HG03575 (cell line): ENCODE data around the gene PCSK6.

ENCODE experiments used
- ATAC-seq: cut with Tn5 transposase; IDR thresholded peaks from one replicate; pipeline ENCODE4 v1.9.1; 2021; ENCODE audit not compliant: unreplicated experiment, insufficient number of reproducible peaks, low FRiP score; ENCODE audit errors: extremely low read depth

The PCSK6 gene

GRCh38 chr15:101314336-101315125, 175.0 kb downstream of the PCSK6 start:
- no peak for ATAC-seq

GRCh38 chr15:101313041-101313761, 176.3 kb downstream of the PCSK6 start:
- no peak for ATAC-seq

- ATAC-seq, result no peak
These were observed 179.0 kb downstream of the PCSK6 start for GRCh38 chr15:101310508-101310907.

- ATAC-seq, result no peak
These were observed 179.4 kb downstream of the PCSK6 start for GRCh38 chr15:101310161-101310480.

GRCh38 chr15:101309436-101310160, 179.9 kb downstream of the PCSK6 start:
- ATAC-seq, result no peak

DNA sequence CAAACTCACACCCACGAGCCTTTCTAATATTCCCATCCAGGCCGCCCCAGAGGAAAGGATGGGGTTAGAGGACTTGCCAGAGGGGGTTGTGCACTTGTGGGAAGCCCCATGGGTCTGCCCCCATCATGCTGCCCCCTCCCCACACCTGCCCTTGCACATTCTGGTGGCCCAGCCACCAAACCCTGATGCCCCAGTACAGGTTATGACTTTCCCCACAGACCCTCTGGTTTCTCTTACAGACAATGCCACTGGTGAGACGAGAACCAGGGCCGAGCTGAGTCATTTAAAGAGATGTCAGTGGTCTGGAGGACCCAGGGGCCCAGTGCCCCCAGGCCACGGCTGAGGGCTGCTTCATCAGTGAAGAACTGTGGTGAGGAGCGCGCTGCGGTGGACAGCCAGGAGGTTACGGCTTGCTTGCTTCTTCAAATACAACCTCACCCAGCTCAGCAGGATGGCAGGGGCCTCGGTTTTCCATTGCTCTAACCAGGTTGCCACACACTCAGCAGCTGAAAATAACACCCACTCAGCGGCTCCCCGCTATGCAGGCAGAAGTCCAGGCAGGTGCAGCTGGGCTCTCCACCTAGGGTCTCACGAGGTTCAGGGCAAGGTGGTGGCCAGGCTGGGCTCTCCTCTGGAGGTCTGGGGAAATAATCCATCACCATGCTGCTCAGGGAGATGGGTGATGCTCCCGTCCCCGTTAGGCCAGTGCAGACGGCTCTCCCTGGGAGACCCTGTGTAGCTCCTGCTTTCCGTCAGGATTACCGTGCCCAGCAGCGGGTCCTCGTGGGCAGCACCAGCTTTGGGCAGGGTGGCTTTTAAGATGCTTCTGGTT, 180.7 kb downstream of the PCSK6 start:
- ATAC-seq, result no peak

- ATAC-seq, result no peak
These were observed 181.5 kb downstream of the PCSK6 start for GRCh38 chr15:101307897-101308603.

- no peak for ATAC-seq
These were observed 182.2 kb downstream of the PCSK6 start for GRCh38 chr15:101307048-101307896.

- ATAC-seq, result no peak
These were observed 183.0 kb downstream of the PCSK6 start for GRCh38 chr15:101306341-101307047.

DNA sequence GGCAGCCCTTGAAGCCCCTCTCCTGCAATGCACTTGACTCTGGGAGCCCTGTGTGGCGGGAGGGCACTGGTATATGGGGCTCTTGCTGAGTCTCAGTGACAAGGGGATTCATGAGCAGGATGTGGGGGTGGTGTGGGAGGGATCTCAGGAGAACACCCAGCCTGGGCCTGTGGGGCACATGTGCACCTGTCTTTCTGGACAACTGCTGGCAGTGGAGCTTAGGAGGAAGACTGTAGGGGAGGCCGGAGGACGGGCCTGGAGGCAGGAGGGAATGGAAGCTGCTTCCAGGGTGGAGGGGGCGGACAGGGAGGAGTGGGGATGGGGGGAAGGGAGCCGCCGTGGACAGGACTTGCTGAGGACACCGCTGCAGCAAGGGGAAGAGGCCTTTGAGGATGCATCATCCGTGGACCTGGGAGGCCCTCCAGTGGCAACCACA, 183.7 kb downstream of the PCSK6 start:
- ATAC-seq, result no peak

GRCh38 chr15:101303408-101303807, 186.1 kb downstream of the PCSK6 start:
- ATAC-seq, result no peak

- ATAC-seq, result no peak
These were observed 192.8 kb downstream of the PCSK6 start for GRCh38 chr15:101296418-101297405.

GRCh38 chr15:101295607-101296161, 193.8 kb downstream of the PCSK6 start:
- ATAC-seq, result no peak

GRCh38 chr15:101294731-101295606, 194.5 kb downstream of the PCSK6 start, which contains the start of gene SNRPA1:
Gene SNRPA1 (minus strand): TSS chr15:101295248. CDS start chr15:101295178, 70 bp downstream.
- ATAC-seq, result no peak

GRCh38 chr15:101293122-101293521, 196.4 kb downstream of the PCSK6 start:
- no peak for ATAC-seq
